MCF 10A (cell line): Measurements from ENCODE around the gene SLC23A1. TPM values are rescaled to one million over a fixed set of nuclear protein-coding genes. Genes with fewer than 3 reads are reported as not detected.

Experiments used
- BruUV-seq: library from RNA; stranded (reverse); fragments of 400-500 nt; replicated peaks from 2 replicates; lab custom pipeline; 2021; lab: Mats Ljungman, UMichigan
- CTCF ChIA-PET: fragments of 300-600 bp; sonication (Branson Sonifier 250); formaldehyde crosslinking; extraction: SDS; loops from one replicate; lab custom pipeline; 2021; ENCODE audit warnings: antibody characterized with exemption, inconsistent platforms; lab: Yijun Ruan, JAX
- POLR2A ChIA-PET: fragments of 300-600, 350-650 bp; sonication (Branson Sonifier 250); formaldehyde crosslinking; extraction: SDS; loops from one replicate; lab custom pipeline; 2020; ENCODE audit warnings: antibody characterized with exemption, inconsistent platforms; lab: Yijun Ruan, JAX
- DNase-seq: peaks from one replicate; pipeline ENCODE4 v3.0.0-alpha.2; 2018; ENCODE audit not compliant: unreplicated experiment
- H3K27ac Mint-ChIP-seq: one replicate; pipeline ENCODE4 v1.8.0; 2022; ENCODE audit warnings: mild to moderate bottlenecking, low read depth, mixed read lengths; ENCODE audit not compliant: unreplicated experiment
- H3K27me3 Mint-ChIP-seq: one replicate; pipeline ENCODE4 v1.8.0; 2022; ENCODE audit warnings: mixed read lengths; ENCODE audit not compliant: insufficient read depth, unreplicated experiment
- H3K36me3 Mint-ChIP-seq: one replicate; pipeline ENCODE4 v1.8.0; 2022; ENCODE audit warnings: mild to moderate bottlenecking, moderate library complexity, mixed read lengths; ENCODE audit not compliant: insufficient read depth, unreplicated experiment
- H3K4me1 Mint-ChIP-seq: one replicate; pipeline ENCODE4 v1.8.0; 2022; ENCODE audit warnings: mixed read lengths; ENCODE audit not compliant: insufficient read depth, unreplicated experiment
- H3K4me3 Mint-ChIP-seq: one replicate; pipeline ENCODE4 v1.8.0; 2022; ENCODE audit warnings: mild to moderate bottlenecking, moderate library complexity, mixed read lengths; ENCODE audit not compliant: unreplicated experiment
- H3K9me3 Mint-ChIP-seq: one replicate; pipeline ENCODE4 v1.8.0; 2022; ENCODE audit warnings: mixed read lengths; ENCODE audit not compliant: unreplicated experiment
- CTCF ChIP-seq: fragments of 200-600 bp; IDR thresholded peaks from one replicate; pipeline ENCODE4 v1.8.0; 2022; ENCODE audit warnings: antibody characterized with exemption, mild to moderate bottlenecking; ENCODE audit not compliant: unreplicated experiment
- intact Hi-C: fragments of 100-400 bp; cut with micrococcal nuclease; formaldehyde crosslinking; loops from 2 replicates; pipeline ENCODE4 v1.14.1; 2022
- total RNA-seq: library from RNA; stranded (reverse); gene quantifications from 2 replicates; pipeline ENCODE4 v1.2.3, GENCODE V29; 2022

Gene SLC23A1
- total RNA-seq, 1 experiment from 2014 or later: not detected

- Mint-ChIP-seq H3K27me3 (no peaks in the 10 kb centered on the region), H3K9me3 (no peaks in the 10 kb centered on the region), H3K27ac (peak overlapping the region; percentile 66), H3K36me3 (peaks cover 5% of the 10 kb centered on the region), H3K4me3 (peak overlapping the region; percentile 67), H3K4me1 (peaks cover 16% of the 10 kb centered on the region)
- TSS peak; percentile 50 for BruUV-seq
- intact Hi-C loops: no loop called here
- DNase-seq: peak; percentile 88
- TF ChIP-seq CTCF: no peak
- ChIA-PET CTCF (interaction anchor here (0.6 to 1.8 kb wide), 5 partner anchors 17 to 995 kb away, joined by 3 to 7 read pairs (median 4); no protein-coding TSS in a partner anchor), POLR2A (interaction anchor here (1.1 to 1.7 kb wide), 3 partner anchors 12 to 97 kb away, joined by 6 to 8 read pairs (median 7); partner anchors contain the start of genes PAIP2 and SPATA24)
Observed at GRCh38 chr5:139391570-139392323, 8.7 kb upstream of the SLC23A1 start.

GRCh38 chr5:139390639-139391569 lies 7.8 kb upstream of the SLC23A1 start:
- Mint-ChIP-seq H3K4me3 (no peak overlapping the region), H3K9me3 (no peaks in the 10 kb centered on the region), H3K27me3 (no peaks in the 10 kb centered on the region), H3K27ac (peak overlapping the region; percentile 66), H3K4me1 (peaks cover 21% of the 10 kb centered on the region), H3K36me3 (peaks cover 5% of the 10 kb centered on the region)
- ChIA-PET CTCF (interaction anchor here (0.7 to 1.8 kb wide), 4 partner anchors 16 to 996 kb away, joined by 4 to 7 read pairs (median 4); no protein-coding TSS in a partner anchor), POLR2A (interaction anchor here (0.9 to 1.7 kb wide), 4 partner anchors 9 to 96 kb away, joined by 3 to 8 read pairs (median 6); partner anchors contain the start of genes PAIP2 and SPATA24)
- BruUV-seq: no TSS peak
- intact Hi-C loops: no loop called here
- TF ChIP-seq CTCF: no peak
- DNase-seq: no peak

DNA sequence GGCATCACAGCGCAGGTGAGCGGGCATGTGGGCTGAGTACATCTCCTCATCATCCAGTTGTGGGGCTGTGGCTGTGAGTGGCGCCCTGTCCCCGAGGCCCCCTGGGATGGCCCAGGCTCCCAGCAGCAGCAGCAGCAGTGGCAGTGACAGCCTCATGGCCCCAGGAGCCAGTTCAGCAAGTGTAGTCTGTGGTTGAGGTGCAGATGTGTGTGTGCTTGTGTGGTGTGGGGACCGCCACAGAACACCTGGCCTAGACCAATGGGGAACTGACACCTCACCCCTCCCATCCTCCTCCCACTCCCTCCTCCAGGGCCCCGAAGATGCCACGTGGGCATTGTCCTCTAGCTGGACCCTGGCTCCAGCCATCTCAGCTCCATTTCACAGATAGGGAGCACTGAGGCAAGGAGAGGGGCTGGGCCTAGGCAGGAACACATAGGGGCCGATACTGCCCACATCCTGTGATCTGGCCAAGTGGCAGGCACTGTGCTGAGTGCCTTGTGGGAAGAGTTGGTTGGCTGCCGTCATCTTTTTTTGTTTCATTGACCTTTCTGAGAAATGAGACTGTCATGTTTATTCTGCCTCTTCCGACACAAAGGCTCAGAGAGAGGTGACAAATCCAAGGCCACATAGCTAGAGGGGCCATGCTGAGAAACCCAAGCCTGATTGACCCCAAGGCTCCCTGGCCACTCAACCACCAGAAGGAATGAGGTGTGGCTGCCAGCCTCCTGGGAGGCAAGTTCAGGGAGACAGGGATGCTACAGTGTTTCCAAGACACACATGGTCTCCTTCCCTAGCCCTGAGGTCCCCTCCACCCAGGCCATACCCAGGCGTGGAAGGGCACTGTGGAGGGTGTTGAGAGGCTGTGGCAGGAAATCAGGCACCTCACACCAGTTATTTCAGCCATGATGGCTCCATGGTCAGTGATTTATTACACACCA lies 6.9 kb upstream of the SLC23A1 start, which contains the start of gene MZB1:
Gene MZB1 (minus strand): TSS at position 213 of the 938 bp plus-strand sequence. CDS start 57 bp downstream, at position 156.
- Mint-ChIP-seq H3K4me3 (no peak within 1 kb of the TSS), H3K9me3 (no peaks in the 10 kb centered on the region), H3K36me3 (peaks cover 5% of the 10 kb centered on the region), H3K27me3 (no peaks in the 10 kb centered on the region), H3K27ac (no peak within 1 kb of the TSS), H3K4me1 (peaks cover 30% of the 10 kb centered on the region)
- POLR2A ChIA-PET: interaction anchor here (0.9 to 1.7 kb wide), 3 partner anchors 8 to 95 kb away, joined by 3 to 8 read pairs (median 6); partner anchors contain the start of gene SPATA24
- intact Hi-C loops: no loop called here
- DNase-seq: no peak
- no peak for TF ChIP-seq CTCF
- CTCF ChIA-PET: interaction anchor here (1.4 kb wide), 1 partner anchor 33 kb away, joined by 4 read pairs; no protein-coding TSS in a partner anchor
- no TSS peak for BruUV-seq
